ENCODE results near the gene USP36. TPM values are rescaled to one million over a fixed set of nuclear protein-coding genes. Genes with fewer than 3 reads are reported as not detected.

Gene USP36
- polyA plus RNA-seq, 3 donors: 4.4 to 30.0 (median 6.1) TPM

- no peaks in the 10 kb centered on the region for H3K9me3 ChIP-seq (replicated peaks in 1 of 2; ENCODE audit: control insufficient read depth in 1 of 2, insufficient read depth in 1 of 2, low read length in 2 of 2)
- no peak overlapping the region for H3K9ac ChIP-seq (ENCODE audit: insufficient read depth, low read length, poor library complexity, severe bottlenecking)
- H3K4me3 ChIP-seq (replicated peaks in 1 of 3; ENCODE audit: low read depth in 2 of 3, low read length in 3 of 3): no peak overlapping the region
- peaks cover 52 to 74% of the 10 kb centered on the region in 2 donors for H3K36me3 ChIP-seq (replicated peaks in 1 of 2; ENCODE audit: control insufficient read depth in 1 of 2, insufficient read depth in 2 of 2, low read length in 2 of 2)
- H3K27me3 ChIP-seq (ENCODE audit: control insufficient read depth in 2 of 2, insufficient read depth in 2 of 2, low read length in 2 of 2): no peaks in the 10 kb centered on the region
- no peak overlapping the region for H3K4me3 Mint-ChIP-seq
- TF ChIP-seq CTCF (IDR thresholded peaks at IDR 0.05): no peak
- peaks cover 73 to 79% of the 10 kb centered on the region in 2 donors for H3K36me3 Mint-ChIP-seq
- H3K9me3 Mint-ChIP-seq: no peaks in the 10 kb centered on the region
- H3K79me2 ChIP-seq (ENCODE audit: insufficient read depth, low read length): no peaks in the 10 kb centered on the region
- H3K27me3 Mint-ChIP-seq (ENCODE audit: low read depth in 3 of 3): no peaks in the 10 kb centered on the region
- H3K4me2 ChIP-seq (replicated peaks; ENCODE audit: extremely low read depth, low read length, poor library complexity, severe bottlenecking): no peak overlapping the region
- H3K27ac Mint-ChIP-seq: no peak overlapping the region
- H2AFZ ChIP-seq (ENCODE audit: insufficient read depth, low read depth, low read length, poor library complexity, severe bottlenecking): no peak overlapping the region
- H4K20me1 ChIP-seq (ENCODE audit: insufficient read depth, low read length): peaks cover 20% of the 10 kb centered on the region
- peaks cover 17% of the 10 kb centered on the region for H3K4me1 Mint-ChIP-seq
- H3K4me1 ChIP-seq (ENCODE audit: control insufficient read depth in 1 of 2, insufficient read depth in 2 of 2, low read length in 2 of 2): peaks cover under 1 to 8% of the 10 kb centered on the region in 2 donors
- no peak overlapping the region for H3K27ac ChIP-seq (ENCODE audit: low read depth in 1 of 2, low read length in 2 of 2)
- no peak for DNase-seq
- WGBS (ENCODE audit: insufficient coverage): 86% methylated on average over 14 of the region's 22 CpGs
- intact Hi-C loops (cut with micrococcal nuclease): no loop called here
Measured at GRCh38 chr17:78794864-78795640, 45.6 kb downstream of the USP36 start.

- H4K20me1 ChIP-seq (ENCODE audit: insufficient read depth, low read length): peaks cover 14% of the 10 kb centered on the region
- H3K79me2 ChIP-seq (ENCODE audit: insufficient read depth, low read length): no peaks in the 10 kb centered on the region
- no peak for DNase-seq
- peak overlapping the region in 4 of 7 donors; percentile 9 to 37 (median 20) for H3K27ac Mint-ChIP-seq
- H3K9ac ChIP-seq (ENCODE audit: insufficient read depth, low read length, poor library complexity, severe bottlenecking): no peak overlapping the region
- H3K4me2 ChIP-seq (replicated peaks; ENCODE audit: extremely low read depth, low read length, poor library complexity, severe bottlenecking): no peak overlapping the region
- no peaks in the 10 kb centered on the region for H3K27me3 ChIP-seq (ENCODE audit: control insufficient read depth in 2 of 2, insufficient read depth in 2 of 2, low read length in 2 of 2)
- no peak overlapping the region for H2AFZ ChIP-seq (ENCODE audit: insufficient read depth, low read depth, low read length, poor library complexity, severe bottlenecking)
- peaks cover 24% of the 10 kb centered on the region for H3K4me1 Mint-ChIP-seq
- 98% methylated on average over 12 of the region's 16 CpGs for WGBS (ENCODE audit: insufficient coverage)
- H3K4me1 ChIP-seq (ENCODE audit: control insufficient read depth in 1 of 2, insufficient read depth in 2 of 2, low read length in 2 of 2): peaks cover 7 to 14% of the 10 kb centered on the region in 2 donors
- intact Hi-C loops (cut with micrococcal nuclease): no loop called here
- H3K27me3 Mint-ChIP-seq (ENCODE audit: low read depth in 3 of 3): no peaks in the 10 kb centered on the region
- no peak overlapping the region for H3K4me3 Mint-ChIP-seq
- no peak overlapping the region for H3K4me3 ChIP-seq (replicated peaks in 1 of 3; ENCODE audit: low read depth in 2 of 3, low read length in 3 of 3)
- H3K36me3 ChIP-seq (replicated peaks in 1 of 2; ENCODE audit: control insufficient read depth in 1 of 2, insufficient read depth in 2 of 2, low read length in 2 of 2): peaks cover 51 to 69% of the 10 kb centered on the region in 2 donors
- no peaks in the 10 kb centered on the region for H3K9me3 Mint-ChIP-seq
- no peak for TF ChIP-seq CTCF (IDR thresholded peaks at IDR 0.05)
- H3K36me3 Mint-ChIP-seq: peaks cover 68 to 72% of the 10 kb centered on the region in 2 donors
- no peaks in the 10 kb centered on the region for H3K9me3 ChIP-seq (replicated peaks in 1 of 2; ENCODE audit: control insufficient read depth in 1 of 2, insufficient read depth in 1 of 2, low read length in 2 of 2)
- H3K27ac ChIP-seq (ENCODE audit: low read depth in 1 of 2, low read length in 2 of 2): no peak overlapping the region
Measured at GRCh38 chr17:78794399-78794798, 46.2 kb downstream of the USP36 start.

Data from CD14-positive monocyte (primary cell).